CD14-positive monocyte (primary cell): Measurements from ENCODE around the gene NOCT. TPM values are rescaled to one million over a fixed set of nuclear protein-coding genes. Genes with fewer than 3 reads are reported as not detected.

Experiments used
- DNase-seq, 3 donors: peaks; one replicate each; pipeline ENCODE4 v3.0.0-alpha.2; 2011 to 2022
- H2AFZ ChIP-seq: 2 replicates; pipeline ENCODE4 v1.6.0; 2012; ENCODE audit warnings: mild to moderate bottlenecking, low read depth, low read length, inconsistent platforms; ENCODE audit not compliant: insufficient read depth, poor library complexity, severe bottlenecking
- H3K27ac ChIP-seq, 2 donors: 1 replicate in 1 of 2; 2 replicates in 1 of 2; pipeline ENCODE4 v1.5.1; 2012 to 2013; ENCODE audit warnings: low read length in 2 of 2, control low read depth in 1 of 2, inconsistent platforms in 1 of 2, low read depth in 1 of 2, mild to moderate bottlenecking in 1 of 2
- H3K27me3 ChIP-seq, 2 donors: one replicate each; pipeline versions ENCODE4 v1.6.0 to v1.6.1; 2011 to 2013; ENCODE audit warnings: low read length in 2 of 2; ENCODE audit not compliant: control insufficient read depth in 2 of 2, insufficient read depth in 2 of 2
- H3K36me3 ChIP-seq, 2 donors: replicated peaks in 1 of 2; 1 replicate in 1 of 2; 2 replicates in 1 of 2; pipeline versions ENCODE4 v1.5.1 to v1.6.1; 2012 to 2013; ENCODE audit warnings: low read length in 2 of 2, control low read depth in 1 of 2, inconsistent platforms in 1 of 2, mild to moderate bottlenecking in 1 of 2; ENCODE audit not compliant: insufficient read depth in 2 of 2, control insufficient read depth in 1 of 2
- H3K4me1 ChIP-seq, 2 donors: 1 replicate in 1 of 2; 2 replicates in 1 of 2; pipeline versions ENCODE4 v1.5.1 to v1.6.1; 2012 to 2013; ENCODE audit warnings: low read length in 2 of 2, control low read depth in 1 of 2, inconsistent platforms in 1 of 2, mild to moderate bottlenecking in 1 of 2, moderate library complexity in 1 of 2; ENCODE audit not compliant: insufficient read depth in 2 of 2, control insufficient read depth in 1 of 2
- H3K4me2 ChIP-seq: replicated peaks from 2 replicates; pipeline ENCODE3; 2012; ENCODE audit warnings: low read length, moderate library complexity, mild to moderate bottlenecking; ENCODE audit not compliant: poor library complexity, severe bottlenecking; ENCODE audit errors: extremely low read depth
- H3K4me3 ChIP-seq, 3 experiments: fragments of 200-600 bp in 1 of 3; sonication (generic) in 1 of 3; replicated peaks in 1 of 3; 1 replicate in 2 of 3; 2 replicates in 1 of 3; pipeline ENCODE4 v1.5.1; 2011 to 2013; ENCODE audit warnings: low read length in 3 of 3, mild to moderate bottlenecking in 3 of 3, control low read depth in 2 of 3, low read depth in 2 of 3, inconsistent platforms in 1 of 3, moderate library complexity in 1 of 3
- H3K79me2 ChIP-seq: 2 replicates; pipeline ENCODE4 v1.6.0; 2012; ENCODE audit warnings: mild to moderate bottlenecking, control low read depth, inconsistent platforms, low read length, moderate library complexity; ENCODE audit not compliant: insufficient read depth
- H3K9ac ChIP-seq: 2 replicates; pipeline ENCODE4 v1.6.0; 2017; ENCODE audit warnings: low read length, mild to moderate bottlenecking; ENCODE audit not compliant: insufficient read depth, poor library complexity, severe bottlenecking
- H3K9me3 ChIP-seq, 2 donors: replicated peaks in 1 of 2; 1 replicate in 1 of 2; 2 replicates in 1 of 2; pipeline versions ENCODE4 v1.5.1 to v1.6.1; 2012 to 2013; ENCODE audit warnings: low read length in 2 of 2, control low read depth in 1 of 2; ENCODE audit not compliant: control insufficient read depth in 1 of 2, insufficient read depth in 1 of 2
- H4K20me1 ChIP-seq: 2 replicates; pipeline ENCODE4 v1.6.0; 2012; ENCODE audit warnings: mild to moderate bottlenecking, low read length, control low read depth, moderate library complexity; ENCODE audit not compliant: insufficient read depth
- H3K27ac Mint-ChIP-seq, 7 donors: one replicate each; pipeline ENCODE4 v1.8.0; 2020; ENCODE audit warnings: mild to moderate bottlenecking in 7 of 7, mixed read lengths in 7 of 7, moderate library complexity in 6 of 7, inconsistent platforms in 2 of 7
- H3K27me3 Mint-ChIP-seq, 3 donors: one replicate each; pipeline ENCODE4 v1.8.0; 2021 to 2022; ENCODE audit warnings: low read depth in 3 of 3, mild to moderate bottlenecking in 3 of 3, mixed read lengths in 3 of 3, moderate library complexity in 3 of 3, inconsistent platforms in 1 of 3
- H3K36me3 Mint-ChIP-seq, 2 donors: one replicate each; pipeline ENCODE4 v1.8.0; 2020; ENCODE audit warnings: mixed read lengths in 2 of 2, inconsistent platforms in 1 of 2, mild to moderate bottlenecking in 1 of 2
- H3K4me1 Mint-ChIP-seq: one replicate; pipeline ENCODE4 v1.8.0; 2020; ENCODE audit warnings: mild to moderate bottlenecking, mixed read lengths
- H3K4me3 Mint-ChIP-seq, 2 donors: one replicate each; pipeline ENCODE4 v1.8.0; 2020; ENCODE audit warnings: mild to moderate bottlenecking in 2 of 2, mixed read lengths in 2 of 2, moderate library complexity in 1 of 2
- H3K9me3 Mint-ChIP-seq, 7 donors: one replicate each; pipeline ENCODE4 v1.8.0; 2020 to 2022; ENCODE audit warnings: mixed read lengths in 7 of 7, mild to moderate bottlenecking in 6 of 7, moderate library complexity in 6 of 7, inconsistent platforms in 2 of 7
- CTCF ChIP-seq: fragments of 200-600 bp; IDR thresholded peaks from one replicate; pipeline ENCODE4 v1.8.0; 2022; ENCODE audit warnings: antibody characterized with exemption, mild to moderate bottlenecking
- WGBS: methylation state at CpG from one replicate; pipeline ENCODE4 v1.1.5; 2013; ENCODE audit warnings: missing lambda C conversion rate; ENCODE audit not compliant: insufficient coverage; 5-methylcytosine and 5-hydroxymethylcytosine counted together
- intact Hi-C, 2 donors: fragments of 100-400 bp; cut with micrococcal nuclease; formaldehyde crosslinking; loops; one replicate each; pipeline versions ENCODE4 v1.15.0 to v1.15.1; 2023
- polyA plus RNA-seq, 3 donors: library from polyadenylated mRNA; depleted of rRNA in 1 of 3; unstranded in 2 of 3; stranded (reverse) in 1 of 3; fragments of 300-500 nt in 2 of 3; fragments of >200 nt in 1 of 3; fragmentation: Illumina TruSeq in 2 of 3; gene quantifications; 1 replicate in 2 of 3; 2 replicates in 1 of 3; pipeline ENCODE4 v1.2.3, GENCODE V29; 2012 to 2021

NOCT gene
- polyA plus RNA-seq, 3 donors = 0.54 to 31.5 (median 0.89) TPM

- H3K27ac Mint-ChIP-seq = peak overlapping the region in 1 of 7 donors; percentile 22
- H3K4me1 ChIP-seq = no peaks in the 10 kb centered on the region
- no peak for TF ChIP-seq CTCF
- H3K9me3 Mint-ChIP-seq = no peaks in the 10 kb centered on the region
- no peaks in the 10 kb centered on the region for H3K27me3 ChIP-seq
- peaks cover 3% of the 10 kb centered on the region for H3K4me1 Mint-ChIP-seq
- H4K20me1 ChIP-seq = peaks cover 91% of the 10 kb centered on the region
- no peak overlapping the region for H2AFZ ChIP-seq
- H3K9ac ChIP-seq = no peak overlapping the region
- H3K4me3 ChIP-seq = no peak overlapping the region
- WGBS = no CpG with 5 or more reads among the region's 3 CpGs
- no peak overlapping the region for H3K4me2 ChIP-seq
- DNase-seq = no peak
- peaks cover 78 to 98% of the 10 kb centered on the region in 2 donors for H3K36me3 ChIP-seq
- intact Hi-C loops = no loop called here
- H3K4me3 Mint-ChIP-seq = no peak overlapping the region
- no peak overlapping the region for H3K27ac ChIP-seq
- peaks cover 69% of the 10 kb centered on the region for H3K79me2 ChIP-seq
- H3K36me3 Mint-ChIP-seq = peaks cover 74 to 81% of the 10 kb centered on the region in 2 donors
- H3K27me3 Mint-ChIP-seq = no peaks in the 10 kb centered on the region
- no peaks in the 10 kb centered on the region for H3K9me3 ChIP-seq
Measured at GRCh38 chr4:139060591-139060990, 45.0 kb downstream of the NOCT start.

GRCh38 chr4:139076016-139076744 is 60.6 kb downstream of the NOCT start:
- H3K36me3 Mint-ChIP-seq = peaks cover 18 to 23% of the 10 kb centered on the region in 2 donors
- Histone ChIP-seq H2AFZ (no peak overlapping the region), H3K9me3 (no peaks in the 10 kb centered on the region), H3K27me3 (no peaks in the 10 kb centered on the region), H3K27ac (peak overlapping the region in 1 of 2 donors; percentile 27), H3K79me2 (peaks cover 99% of the 10 kb centered on the region), H3K36me3 (peaks cover 26 to 30% of the 10 kb centered on the region in 2 donors), H3K4me1 (peaks cover 4 to 6% of the 10 kb centered on the region in 2 donors), H3K4me2 (no peak overlapping the region), H3K9ac (no peak overlapping the region), H4K20me1 (peaks cover 100% of the 10 kb centered on the region), H3K4me3 (no peak overlapping the region)
- WGBS = no CpG with 5 or more reads among the region's 1 CpG
- peak overlapping the region in 1 of 7 donors; percentile 10 for H3K27ac Mint-ChIP-seq
- no peaks in the 10 kb centered on the region for H3K9me3 Mint-ChIP-seq
- H3K4me1 Mint-ChIP-seq = peaks cover 12% of the 10 kb centered on the region
- no peak for DNase-seq
- intact Hi-C loops = loop anchor here in 1 of 2 donors (5.0 kb wide), 2 partner anchors 34 to 1446 kb away; partner anchors contain the start of gene ELMOD2
- H3K4me3 Mint-ChIP-seq = no peak overlapping the region
- no peaks in the 10 kb centered on the region for H3K27me3 Mint-ChIP-seq
- no peak for TF ChIP-seq CTCF
